H1 (cell line): ENCODE results near the gene ELMOD2. TPM values are rescaled to one million over a fixed set of nuclear protein-coding genes. Genes with fewer than 3 reads are reported as not detected.

Experiments
- polyA plus RNA-seq, 7 experiments: library from polyadenylated mRNA; depleted of rRNA in 3 of 7; stranded (reverse) in 5 of 7; unstranded in 2 of 7; fragments of >200 nt in 5 of 7; fragments of 200-250 nt in 2 of 7; gene quantifications; 1 replicate in 5 of 7; 2 replicates in 1 of 7; 4 replicates in 1 of 7; pipeline versions ENCODE4 v1.2.1 to v1.2.3, GENCODE V29; 2011 to 2013; ENCODE audit warnings: missing spikeins in 2 of 7, mixed read lengths in 2 of 7
- total RNA-seq: library from RNA; stranded (reverse); fragmentation: NEBNext Ultra II Directional; extraction: Animal tissue kit (Norgen Biotek cat#: 25700); gene quantifications from 2 replicates; pipeline ENCODE4 v1.2.1, GENCODE V29; 2021
- TF ChIP-seq, protein P1 (sequence below): fragments of 300-600 bp; sonication (generic); IDR thresholded peaks from 2 replicates; pipeline ENCODE4 v1.7.1; 2012; ENCODE audit warnings: low read length, moderate library complexity, mild to moderate bottlenecking, inconsistent platforms; ENCODE audit not compliant: insufficient replicate concordance

Gene ELMOD2
- total and polyA plus RNA-seq, 2 of the 8 experiments (the other 6 are each of a cell fraction or from before 2014, with no cell fraction given) = 6.6 to 27.9 TPM

DNA sequence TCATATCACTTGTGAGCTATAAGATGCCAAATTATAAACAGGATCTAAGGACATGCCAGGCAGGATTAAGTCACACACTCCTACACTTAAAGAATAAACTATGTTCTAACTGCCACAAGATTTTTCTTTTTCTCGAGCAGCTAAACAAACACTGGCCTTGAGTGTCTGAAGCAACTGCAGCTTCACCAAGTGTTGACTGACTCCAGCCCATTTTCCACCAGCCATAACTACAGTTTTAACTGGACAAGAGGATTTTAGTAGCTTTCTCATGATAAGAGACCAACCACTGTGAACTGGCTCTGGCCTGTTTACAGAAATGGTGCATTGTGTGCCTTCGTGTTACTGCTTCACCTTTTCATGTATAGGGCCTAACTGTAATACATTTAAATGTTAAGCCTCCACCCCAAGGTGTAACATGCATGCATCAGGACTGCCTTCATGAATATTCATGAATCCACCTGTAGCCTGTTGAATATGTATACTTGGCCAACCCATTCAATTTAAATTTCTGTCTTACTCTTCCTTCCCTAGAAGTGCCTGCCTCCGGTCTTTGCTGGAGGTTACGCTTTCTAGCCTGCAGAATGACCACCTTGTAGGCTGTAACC lies 34.0 kb downstream of the ELMOD2 start (continued):
- TF ChIP-seq, protein P1, sequence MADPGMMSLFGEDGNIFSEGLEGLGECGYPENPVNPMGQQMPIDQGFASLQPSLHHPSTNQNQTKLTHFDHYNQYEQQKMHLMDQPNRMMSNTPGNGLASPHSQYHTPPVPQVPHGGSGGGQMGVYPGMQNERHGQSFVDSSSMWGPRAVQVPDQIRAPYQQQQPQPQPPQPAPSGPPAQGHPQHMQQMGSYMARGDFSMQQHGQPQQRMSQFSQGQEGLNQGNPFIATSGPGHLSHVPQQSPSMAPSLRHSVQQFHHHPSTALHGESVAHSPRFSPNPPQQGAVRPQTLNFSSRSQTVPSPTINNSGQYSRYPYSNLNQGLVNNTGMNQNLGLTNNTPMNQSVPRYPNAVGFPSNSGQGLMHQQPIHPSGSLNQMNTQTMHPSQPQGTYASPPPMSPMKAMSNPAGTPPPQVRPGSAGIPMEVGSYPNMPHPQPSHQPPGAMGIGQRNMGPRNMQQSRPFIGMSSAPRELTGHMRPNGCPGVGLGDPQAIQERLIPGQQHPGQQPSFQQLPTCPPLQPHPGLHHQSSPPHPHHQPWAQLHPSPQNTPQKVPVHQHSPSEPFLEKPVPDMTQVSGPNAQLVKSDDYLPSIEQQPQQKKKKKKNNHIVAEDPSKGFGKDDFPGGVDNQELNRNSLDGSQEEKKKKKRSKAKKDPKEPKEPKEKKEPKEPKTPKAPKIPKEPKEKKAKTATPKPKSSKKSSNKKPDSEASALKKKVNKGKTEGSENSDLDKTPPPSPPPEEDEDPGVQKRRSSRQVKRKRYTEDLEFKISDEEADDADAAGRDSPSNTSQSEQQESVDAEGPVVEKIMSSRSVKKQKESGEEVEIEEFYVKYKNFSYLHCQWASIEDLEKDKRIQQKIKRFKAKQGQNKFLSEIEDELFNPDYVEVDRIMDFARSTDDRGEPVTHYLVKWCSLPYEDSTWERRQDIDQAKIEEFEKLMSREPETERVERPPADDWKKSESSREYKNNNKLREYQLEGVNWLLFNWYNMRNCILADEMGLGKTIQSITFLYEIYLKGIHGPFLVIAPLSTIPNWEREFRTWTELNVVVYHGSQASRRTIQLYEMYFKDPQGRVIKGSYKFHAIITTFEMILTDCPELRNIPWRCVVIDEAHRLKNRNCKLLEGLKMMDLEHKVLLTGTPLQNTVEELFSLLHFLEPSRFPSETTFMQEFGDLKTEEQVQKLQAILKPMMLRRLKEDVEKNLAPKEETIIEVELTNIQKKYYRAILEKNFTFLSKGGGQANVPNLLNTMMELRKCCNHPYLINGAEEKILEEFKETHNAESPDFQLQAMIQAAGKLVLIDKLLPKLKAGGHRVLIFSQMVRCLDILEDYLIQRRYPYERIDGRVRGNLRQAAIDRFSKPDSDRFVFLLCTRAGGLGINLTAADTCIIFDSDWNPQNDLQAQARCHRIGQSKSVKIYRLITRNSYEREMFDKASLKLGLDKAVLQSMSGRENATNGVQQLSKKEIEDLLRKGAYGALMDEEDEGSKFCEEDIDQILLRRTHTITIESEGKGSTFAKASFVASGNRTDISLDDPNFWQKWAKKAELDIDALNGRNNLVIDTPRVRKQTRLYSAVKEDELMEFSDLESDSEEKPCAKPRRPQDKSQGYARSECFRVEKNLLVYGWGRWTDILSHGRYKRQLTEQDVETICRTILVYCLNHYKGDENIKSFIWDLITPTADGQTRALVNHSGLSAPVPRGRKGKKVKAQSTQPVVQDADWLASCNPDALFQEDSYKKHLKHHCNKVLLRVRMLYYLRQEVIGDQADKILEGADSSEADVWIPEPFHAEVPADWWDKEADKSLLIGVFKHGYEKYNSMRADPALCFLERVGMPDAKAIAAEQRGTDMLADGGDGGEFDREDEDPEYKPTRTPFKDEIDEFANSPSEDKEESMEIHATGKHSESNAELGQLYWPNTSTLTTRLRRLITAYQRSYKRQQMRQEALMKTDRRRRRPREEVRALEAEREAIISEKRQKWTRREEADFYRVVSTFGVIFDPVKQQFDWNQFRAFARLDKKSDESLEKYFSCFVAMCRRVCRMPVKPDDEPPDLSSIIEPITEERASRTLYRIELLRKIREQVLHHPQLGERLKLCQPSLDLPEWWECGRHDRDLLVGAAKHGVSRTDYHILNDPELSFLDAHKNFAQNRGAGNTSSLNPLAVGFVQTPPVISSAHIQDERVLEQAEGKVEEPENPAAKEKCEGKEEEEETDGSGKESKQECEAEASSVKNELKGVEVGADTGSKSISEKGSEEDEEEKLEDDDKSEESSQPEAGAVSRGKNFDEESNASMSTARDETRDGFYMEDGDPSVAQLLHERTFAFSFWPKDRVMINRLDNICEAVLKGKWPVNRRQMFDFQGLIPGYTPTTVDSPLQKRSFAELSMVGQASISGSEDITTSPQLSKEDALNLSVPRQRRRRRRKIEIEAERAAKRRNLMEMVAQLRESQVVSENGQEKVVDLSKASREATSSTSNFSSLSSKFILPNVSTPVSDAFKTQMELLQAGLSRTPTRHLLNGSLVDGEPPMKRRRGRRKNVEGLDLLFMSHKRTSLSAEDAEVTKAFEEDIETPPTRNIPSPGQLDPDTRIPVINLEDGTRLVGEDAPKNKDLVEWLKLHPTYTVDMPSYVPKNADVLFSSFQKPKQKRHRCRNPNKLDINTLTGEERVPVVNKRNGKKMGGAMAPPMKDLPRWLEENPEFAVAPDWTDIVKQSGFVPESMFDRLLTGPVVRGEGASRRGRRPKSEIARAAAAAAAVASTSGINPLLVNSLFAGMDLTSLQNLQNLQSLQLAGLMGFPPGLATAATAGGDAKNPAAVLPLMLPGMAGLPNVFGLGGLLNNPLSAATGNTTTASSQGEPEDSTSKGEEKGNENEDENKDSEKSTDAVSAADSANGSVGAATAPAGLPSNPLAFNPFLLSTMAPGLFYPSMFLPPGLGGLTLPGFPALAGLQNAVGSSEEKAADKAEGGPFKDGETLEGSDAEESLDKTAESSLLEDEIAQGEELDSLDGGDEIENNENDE = peak; percentile 48
